ENCODE measurements around the gene XPO6.

The XPO6 gene

GRCh38 chr16:28182183-28182582, 29.6 kb downstream of the XPO6 start:
- no peak for TF ChIP-seq CTCF (conservative IDR thresholded peaks at IDR 0.05; ENCODE audit: low read depth, low read length)
- Histone ChIP-seq H3K27me3 (ENCODE audit: insufficient read depth, low read depth) (no peaks in the 10 kb centered on the region), H3K4me2 (peak overlapping the region; percentile 1; the same call in 1 of the 2 replicates), H3K4me3 (IDR thresholded peaks at IDR 0.05; ENCODE audit: insufficient read depth, low read depth, low read length) (no peak overlapping the region), H2AFZ (ENCODE audit: low read depth) (no peak overlapping the region), H3K27ac (peak overlapping the region; percentile 1; the same call in 1 of the 2 replicates), H3K4me1 (ENCODE audit: low read depth, poor library complexity, severe bottlenecking) (peaks cover 56% of the 10 kb centered on the region), H3K9ac (no peak overlapping the region), H3K36me3 (ENCODE audit: insufficient read depth) (no peaks in the 10 kb centered on the region; the same call in 1 of the 2 replicates), H4K20me1 (ENCODE audit: insufficient read depth) (peaks cover 27% of the 10 kb centered on the region), H3K79me2 (ENCODE audit: insufficient read depth, low read depth) (peaks cover 97% of the 10 kb centered on the region)

- H3K4me2 ChIP-seq = peak overlapping the region; percentile 1; the same call in 1 of the 2 replicates
- peak overlapping the region; percentile 1; the same call in 1 of the 2 replicates for H3K27ac ChIP-seq
- H3K79me2 ChIP-seq (ENCODE audit: insufficient read depth, low read depth) = peaks cover 97% of the 10 kb centered on the region
- TF ChIP-seq CTCF (conservative IDR thresholded peaks at IDR 0.05; ENCODE audit: low read depth, low read length) = no peak
- H3K36me3 ChIP-seq (ENCODE audit: insufficient read depth) = no peaks in the 10 kb centered on the region; the same call in 1 of the 2 replicates
- no peak overlapping the region for H2AFZ ChIP-seq (ENCODE audit: low read depth)
- no peaks in the 10 kb centered on the region for H3K27me3 ChIP-seq (ENCODE audit: insufficient read depth, low read depth)
- no peak overlapping the region for H3K9ac ChIP-seq
- no peak overlapping the region for H3K4me3 ChIP-seq (IDR thresholded peaks at IDR 0.05; ENCODE audit: insufficient read depth, low read depth, low read length)
- H3K4me1 ChIP-seq (ENCODE audit: low read depth, poor library complexity, severe bottlenecking) = peaks cover 49% of the 10 kb centered on the region
- H4K20me1 ChIP-seq (ENCODE audit: insufficient read depth) = peaks cover 21% of the 10 kb centered on the region
Observed at GRCh38 chr16:28181515-28181914, 30.2 kb downstream of the XPO6 start.

DNA sequence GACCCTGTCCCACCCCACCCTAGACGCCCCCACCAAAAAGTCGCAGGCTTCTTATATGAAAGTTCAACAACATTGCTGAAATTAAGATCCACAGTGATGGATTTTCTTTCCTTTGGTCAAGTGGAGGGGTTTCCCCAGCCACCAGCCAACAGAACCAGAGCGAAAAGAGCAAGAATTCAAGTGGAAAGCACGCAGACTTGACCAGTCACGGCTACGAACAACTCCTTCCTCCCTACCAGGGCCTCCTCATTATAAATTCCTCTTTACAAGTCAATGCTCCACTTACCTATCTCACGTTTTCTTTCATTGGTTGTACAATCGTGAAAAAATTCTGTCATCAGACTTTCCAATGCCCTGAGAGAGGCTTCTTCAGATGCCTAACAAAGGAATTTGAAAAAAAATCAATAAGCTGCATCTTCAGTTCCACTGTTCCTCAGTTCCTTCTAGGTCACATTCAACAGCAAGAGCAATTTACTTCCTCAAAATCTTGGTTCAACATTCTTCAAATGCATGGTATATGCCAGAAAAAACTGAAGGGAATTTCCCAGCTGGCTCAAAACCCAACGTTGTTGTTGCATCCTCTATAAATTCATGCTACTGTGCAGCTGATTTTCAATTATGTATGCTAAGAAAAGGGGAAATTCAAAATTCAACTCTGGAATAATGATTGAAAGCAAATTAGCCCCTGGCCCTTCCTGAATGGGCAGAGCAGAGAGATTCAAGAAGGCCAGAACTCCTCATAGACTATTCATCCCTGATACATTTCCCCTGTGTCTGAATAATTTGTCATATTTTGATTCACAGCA, 30.9 kb downstream of the XPO6 start:
- Histone ChIP-seq H3K36me3 (ENCODE audit: insufficient read depth) (no peaks in the 10 kb centered on the region; the same call in 1 of the 2 replicates), H2AFZ (ENCODE audit: low read depth) (no peak overlapping the region), H3K27ac (no peak overlapping the region), H3K4me1 (ENCODE audit: low read depth, poor library complexity, severe bottlenecking) (peaks cover 44% of the 10 kb centered on the region), H4K20me1 (ENCODE audit: insufficient read depth) (peaks cover 19% of the 10 kb centered on the region), H3K4me2 (peak overlapping the region; percentile 1; the same call in 1 of the 2 replicates), H3K9ac (no peak overlapping the region), H3K79me2 (ENCODE audit: insufficient read depth, low read depth) (peaks cover 95% of the 10 kb centered on the region), H3K27me3 (ENCODE audit: insufficient read depth, low read depth) (no peaks in the 10 kb centered on the region), H3K4me3 (IDR thresholded peaks at IDR 0.05; ENCODE audit: insufficient read depth, low read depth, low read length) (no peak overlapping the region)
- no peak for TF ChIP-seq CTCF (conservative IDR thresholded peaks at IDR 0.05; ENCODE audit: low read depth, low read length)

DNA sequence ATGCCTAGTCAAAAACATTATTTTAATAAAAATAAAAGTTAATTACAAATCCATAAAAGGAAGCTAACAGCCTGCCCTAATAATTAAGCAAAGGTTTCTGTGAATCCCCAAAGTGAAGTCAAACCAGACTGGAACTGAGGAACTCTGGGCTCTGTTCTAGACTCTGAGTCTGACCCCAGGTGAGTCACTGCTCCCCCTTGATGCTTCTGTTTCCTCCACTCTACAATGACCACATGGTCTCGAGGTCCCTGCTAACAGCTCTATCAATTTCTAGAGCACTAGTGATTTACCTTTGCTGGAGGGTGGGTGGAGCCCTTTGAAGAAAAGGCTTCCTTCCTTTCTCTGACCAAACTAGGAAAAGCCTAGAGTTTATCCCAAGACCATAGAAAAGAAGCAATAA, 32.4 kb downstream of the XPO6 start:
- H3K36me3 ChIP-seq (ENCODE audit: insufficient read depth) = peaks cover under 1% of the 10 kb centered on the region; the same call in 1 of the 2 replicates

More for the DNA sequence above, 32.4 kb downstream of the XPO6 start:
- H3K4me1 ChIP-seq (ENCODE audit: low read depth, poor library complexity, severe bottlenecking) = peaks cover 38% of the 10 kb centered on the region
- no peak overlapping the region for H2AFZ ChIP-seq (ENCODE audit: low read depth)
- no peak for TF ChIP-seq CTCF (conservative IDR thresholded peaks at IDR 0.05; ENCODE audit: low read depth, low read length)
- no peak overlapping the region for H3K4me2 ChIP-seq
- no peak overlapping the region for H3K9ac ChIP-seq
- H3K27ac ChIP-seq = no peak overlapping the region
- peaks cover 90% of the 10 kb centered on the region for H3K79me2 ChIP-seq (ENCODE audit: insufficient read depth, low read depth)
- H4K20me1 ChIP-seq (ENCODE audit: insufficient read depth) = peaks cover 22% of the 10 kb centered on the region
- H3K4me3 ChIP-seq (IDR thresholded peaks at IDR 0.05; ENCODE audit: insufficient read depth, low read depth, low read length) = no peak overlapping the region
- H3K27me3 ChIP-seq (ENCODE audit: insufficient read depth, low read depth) = no peaks in the 10 kb centered on the region
